GM10266 (cell line): ENCODE results near the gene POC1B.

Experiments used
- DNase-seq: peaks from one replicate; pipeline ENCODE4 v3.0.0; 2012; ENCODE audit errors: extremely low spot score
- TF ChIP-seq, protein P1 (sequence below): IDR thresholded peaks from 2 replicates; pipeline ENCODE4 v1.5.1; 2012; ENCODE audit warnings: mild to moderate bottlenecking, low read depth; ENCODE audit not compliant: control insufficient read depth, insufficient read depth; ENCODE audit errors: missing control alignments

POC1B gene

GRCh38 chr12:89433634-89434033 is 92.2 kb downstream of the POC1B start:
- TF ChIP-seq, protein P1, sequence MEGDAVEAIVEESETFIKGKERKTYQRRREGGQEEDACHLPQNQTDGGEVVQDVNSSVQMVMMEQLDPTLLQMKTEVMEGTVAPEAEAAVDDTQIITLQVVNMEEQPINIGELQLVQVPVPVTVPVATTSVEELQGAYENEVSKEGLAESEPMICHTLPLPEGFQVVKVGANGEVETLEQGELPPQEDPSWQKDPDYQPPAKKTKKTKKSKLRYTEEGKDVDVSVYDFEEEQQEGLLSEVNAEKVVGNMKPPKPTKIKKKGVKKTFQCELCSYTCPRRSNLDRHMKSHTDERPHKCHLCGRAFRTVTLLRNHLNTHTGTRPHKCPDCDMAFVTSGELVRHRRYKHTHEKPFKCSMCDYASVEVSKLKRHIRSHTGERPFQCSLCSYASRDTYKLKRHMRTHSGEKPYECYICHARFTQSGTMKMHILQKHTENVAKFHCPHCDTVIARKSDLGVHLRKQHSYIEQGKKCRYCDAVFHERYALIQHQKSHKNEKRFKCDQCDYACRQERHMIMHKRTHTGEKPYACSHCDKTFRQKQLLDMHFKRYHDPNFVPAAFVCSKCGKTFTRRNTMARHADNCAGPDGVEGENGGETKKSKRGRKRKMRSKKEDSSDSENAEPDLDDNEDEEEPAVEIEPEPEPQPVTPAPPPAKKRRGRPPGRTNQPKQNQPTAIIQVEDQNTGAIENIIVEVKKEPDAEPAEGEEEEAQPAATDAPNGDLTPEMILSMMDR, result no peak
- no peak for DNase-seq

DNA sequence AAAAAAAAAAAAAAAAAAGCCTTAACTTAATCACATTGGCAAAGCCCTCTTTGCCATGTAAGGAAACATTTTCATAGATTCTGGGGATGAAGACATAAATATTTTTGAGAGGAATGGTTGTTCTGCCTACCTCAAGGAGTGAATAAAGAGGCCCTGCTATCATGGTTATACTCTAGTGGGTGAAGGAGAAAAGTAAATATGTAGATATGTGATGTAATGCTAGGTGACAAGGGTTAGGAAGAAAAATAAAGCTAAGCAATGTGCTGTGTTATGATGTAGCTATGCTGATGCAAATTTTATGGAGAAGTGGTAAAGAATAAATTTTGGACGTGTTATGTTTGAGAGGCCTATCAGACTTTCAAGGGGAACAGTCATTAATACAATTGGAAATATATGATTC is 93.5 kb downstream of the POC1B start:
- TF ChIP-seq, protein P1, result no peak
- DNase-seq, result no peak

DNA sequence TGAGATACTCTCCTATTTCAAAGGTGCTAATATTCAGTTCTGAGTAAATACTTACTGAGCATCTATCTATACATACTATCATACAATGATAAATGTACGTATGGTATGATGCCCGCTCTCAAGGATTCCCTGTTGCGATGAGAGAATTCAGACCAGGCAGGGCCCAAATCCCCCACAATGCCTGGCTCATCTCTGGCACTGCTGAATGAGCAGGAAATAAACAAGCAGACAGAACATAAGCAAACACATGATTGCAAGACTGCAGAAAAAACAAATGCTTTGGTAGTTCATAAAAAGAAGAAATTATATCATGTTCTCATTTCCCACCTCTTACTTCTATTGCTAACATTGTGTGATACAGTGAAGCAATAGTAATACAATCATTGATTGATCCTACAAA is 96.3 kb downstream of the POC1B start:
- no peak for DNase-seq
- TF ChIP-seq, protein P1, result no peak

DNA sequence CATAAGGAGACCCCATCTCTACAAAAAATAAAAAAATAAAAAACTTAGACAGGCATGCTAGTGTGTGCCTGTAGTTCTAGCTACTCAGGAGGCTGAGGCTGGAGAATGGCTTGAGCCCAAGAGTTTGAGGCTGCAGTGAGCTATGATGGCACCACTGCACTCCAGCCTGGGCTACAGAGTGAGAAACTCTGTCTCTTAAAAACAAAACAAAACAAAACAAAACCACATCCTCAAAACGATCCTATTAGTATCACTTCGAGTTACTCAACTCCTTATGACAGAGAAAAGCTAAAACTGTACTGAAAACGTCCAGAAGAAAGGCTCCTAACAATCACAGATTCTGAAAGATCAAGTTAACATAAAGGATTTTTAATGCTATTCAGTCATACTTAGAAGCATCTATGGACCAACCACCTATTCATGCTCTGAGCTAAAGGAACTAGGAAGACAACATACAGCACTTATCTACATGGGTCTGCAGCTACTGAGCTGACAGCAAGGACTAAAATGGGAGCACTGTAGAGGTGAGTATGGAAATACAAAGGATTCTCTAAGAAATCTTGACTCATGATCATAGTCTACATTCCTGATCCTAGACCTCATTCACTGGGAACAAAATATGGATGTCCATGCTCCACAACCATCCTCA is 98.2 kb downstream of the POC1B start:
- TF ChIP-seq, protein P1, result no peak
- no peak for DNase-seq

DNA sequence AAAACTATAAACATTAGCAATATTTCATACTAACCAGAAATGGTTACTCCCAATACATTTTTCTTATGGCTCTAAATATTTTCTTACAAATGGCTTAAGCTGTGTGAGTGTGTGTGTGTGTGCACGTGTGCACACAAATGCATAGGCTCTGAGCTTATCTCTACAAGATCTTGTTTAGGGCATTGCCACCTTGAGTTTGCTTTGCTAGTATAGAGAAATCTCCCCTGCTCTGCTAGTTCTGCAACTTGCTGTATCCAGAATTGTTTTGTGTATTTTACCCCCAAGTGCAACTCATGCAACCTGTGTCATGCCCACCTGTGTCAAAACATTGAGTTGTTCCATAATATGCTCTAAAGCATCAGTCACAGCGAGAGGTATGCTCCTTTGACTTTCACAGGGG is 101.0 kb downstream of the POC1B start:
- DNase-seq, result no peak
- TF ChIP-seq, protein P1, result no peak

GRCh38 chr12:89424389-89424788 is 101.5 kb downstream of the POC1B start:
- TF ChIP-seq, protein P1, result no peak
- no peak for DNase-seq

DNA sequence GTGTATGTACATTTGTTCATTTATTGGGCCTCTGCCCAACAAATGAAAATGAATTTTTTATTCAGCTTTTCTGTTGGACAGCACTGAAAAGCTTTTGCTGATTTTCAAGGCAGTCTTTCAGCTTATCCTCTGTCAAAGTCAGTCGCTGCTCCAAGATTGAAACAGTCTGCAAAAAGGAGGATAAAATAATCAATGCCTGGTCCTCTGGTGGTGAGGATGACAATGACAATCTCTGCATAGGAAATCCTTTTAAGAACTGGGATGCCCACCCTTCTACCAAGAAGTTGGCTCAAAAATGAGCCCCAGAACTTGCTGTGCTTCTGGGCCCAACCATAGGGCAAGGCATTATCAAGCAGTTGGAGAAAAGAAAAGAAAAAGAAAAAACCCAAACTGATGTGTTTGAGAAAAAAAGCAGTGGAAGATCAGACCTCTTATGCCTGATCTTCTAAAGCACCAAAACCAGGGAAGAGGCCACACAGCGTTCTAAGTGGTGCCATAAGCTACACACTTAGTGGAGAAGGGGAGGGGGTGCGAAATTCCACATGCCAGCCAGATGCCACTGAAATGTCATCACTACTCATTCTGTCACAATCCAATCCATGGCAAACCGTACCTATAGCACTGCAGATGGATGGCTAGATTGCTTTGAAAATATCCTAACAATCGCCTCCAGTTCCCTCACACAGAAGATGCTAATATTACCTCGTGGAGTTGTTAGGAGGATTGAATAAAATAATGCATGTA is 104.6 kb downstream of the POC1B start:
- no peak for DNase-seq
- TF ChIP-seq, protein P1, result no peak
